ENCODE results near the gene PHACTR1.

- TF ChIP-seq CTCF (IDR thresholded peaks at IDR 0.05; ENCODE audit: low read depth, low read length) (no peak), EZH2phosphoT487 (IDR thresholded peaks at IDR 0.05; ENCODE audit: low read depth) (no peak)
These were observed 175.6 kb downstream of the PHACTR1 start for GRCh38 chr6:12892151-12892550.

Measured in OCI-LY3 (cell line).